HG03354 (cell line): Measurements from ENCODE around the gene ZNF827.

Source experiments
- ATAC-seq: cut with Tn5 transposase; IDR thresholded peaks from one replicate; pipeline ENCODE4 v1.9.1; 2021; ENCODE audit warnings: mild to moderate bottlenecking; ENCODE audit not compliant: unreplicated experiment, poor library complexity, severe bottlenecking

The ZNF827 gene

GRCh38 chr4:145815626-145816025 lies 123.0 kb downstream of the ZNF827 start:
- ATAC-seq: no peak

GRCh38 chr4:145815027-145815612 lies 123.5 kb downstream of the ZNF827 start:
- no peak for ATAC-seq

- ATAC-seq: no peak
Measured at GRCh38 chr4:145814246-145814645, 124.4 kb downstream of the ZNF827 start.

GRCh38 chr4:145812919-145813318 lies 125.7 kb downstream of the ZNF827 start:
- no peak for ATAC-seq

GRCh38 chr4:145808848-145809512 lies 129.6 kb downstream of the ZNF827 start:
- ATAC-seq: peak; percentile 36

- ATAC-seq: peak; percentile 72
Measured at GRCh38 chr4:145808021-145808650, 130.5 kb downstream of the ZNF827 start.

- ATAC-seq: no peak
Measured at GRCh38 chr4:145805490-145805889, 133.1 kb downstream of the ZNF827 start.

GRCh38 chr4:145804116-145804515 lies 134.5 kb downstream of the ZNF827 start:
- ATAC-seq: no peak

- no peak for ATAC-seq
Measured at GRCh38 chr4:145799223-145799622, 139.4 kb downstream of the ZNF827 start.

GRCh38 chr4:145797278-145797677 lies 141.3 kb downstream of the ZNF827 start:
- ATAC-seq: no peak

- no peak for ATAC-seq
Measured at GRCh38 chr4:145796346-145796745, 142.3 kb downstream of the ZNF827 start.

- ATAC-seq: no peak
Measured at GRCh38 chr4:145795521-145795920, 143.1 kb downstream of the ZNF827 start.

GRCh38 chr4:145792429-145792828 lies 146.2 kb downstream of the ZNF827 start:
- no peak for ATAC-seq

- no peak for ATAC-seq
Measured at GRCh38 chr4:145791988-145792387, 146.6 kb downstream of the ZNF827 start.

- ATAC-seq: no peak
Measured at GRCh38 chr4:145788755-145789154, 149.9 kb downstream of the ZNF827 start.

GRCh38 chr4:145786830-145787229 lies 151.8 kb downstream of the ZNF827 start:
- no peak for ATAC-seq

GRCh38 chr4:145786261-145786660 lies 152.4 kb downstream of the ZNF827 start:
- no peak for ATAC-seq

- ATAC-seq: no peak
Measured at GRCh38 chr4:145785391-145786008, 153.1 kb downstream of the ZNF827 start.

- no peak for ATAC-seq
Measured at GRCh38 chr4:145784036-145784435, 154.6 kb downstream of the ZNF827 start.

GRCh38 chr4:145782756-145783155 lies 155.9 kb downstream of the ZNF827 start:
- no peak for ATAC-seq

- ATAC-seq: no peak
Measured at GRCh38 chr4:145781351-145781750, 157.3 kb downstream of the ZNF827 start.
